Activated CD4-positive, alpha-beta T cell treated with anti-CD3 and anti-CD28 coated beads, Interleukin-2, amount 10 ng/mL, durations not matched to agents 24 days and 14 days (primary cell): Measurements from ENCODE around the gene APPBP2. TPM values are rescaled to one million over a fixed set of nuclear protein-coding genes. Genes with fewer than 3 reads are reported as not detected.
A peak's percentile ranks its signal among the peaks of the same experiment; 100 is the strongest.
"Not testable (repeated sequence)": the region's sequence is repeated elsewhere in the genome, so short reads cannot be mapped to it uniquely, and the experiment has no call there.

ENCODE experiments used
- DNase-seq: peaks from one replicate; pipeline ENCODE4 v3.0.0; 2022
- H3K27ac Mint-ChIP-seq: one replicate; pipeline ENCODE4 v1.8.0; 2022; ENCODE audit warnings: mild to moderate bottlenecking, mixed read lengths
- H3K27me3 Mint-ChIP-seq: one replicate; pipeline ENCODE4 v1.8.0; 2022; ENCODE audit warnings: mixed read lengths
- H3K36me3 Mint-ChIP-seq: one replicate; pipeline ENCODE4 v1.8.0; 2022; ENCODE audit warnings: low read depth, mild to moderate bottlenecking, mixed read lengths
- H3K4me1 Mint-ChIP-seq: one replicate; pipeline ENCODE4 v1.8.0; 2021; ENCODE audit warnings: mixed read lengths
- H3K4me3 Mint-ChIP-seq: one replicate; pipeline ENCODE4 v1.8.0; 2022; ENCODE audit warnings: mild to moderate bottlenecking, moderate library complexity, mixed read lengths
- H3K9me3 Mint-ChIP-seq: one replicate; pipeline ENCODE4 v1.8.0; 2021; ENCODE audit warnings: mixed read lengths
- intact Hi-C: fragments of 100-400 bp; cut with micrococcal nuclease; formaldehyde crosslinking; loops from one replicate; pipeline ENCODE4 v1.15.1; 2023
- total RNA-seq: library from RNA; stranded (reverse); gene quantifications from 2 replicates; pipeline ENCODE4 v1.2.3, GENCODE V29; 2022

The APPBP2 gene
- total RNA-seq, 1 donor from 2014 or later: 25.1 TPM

DNA sequence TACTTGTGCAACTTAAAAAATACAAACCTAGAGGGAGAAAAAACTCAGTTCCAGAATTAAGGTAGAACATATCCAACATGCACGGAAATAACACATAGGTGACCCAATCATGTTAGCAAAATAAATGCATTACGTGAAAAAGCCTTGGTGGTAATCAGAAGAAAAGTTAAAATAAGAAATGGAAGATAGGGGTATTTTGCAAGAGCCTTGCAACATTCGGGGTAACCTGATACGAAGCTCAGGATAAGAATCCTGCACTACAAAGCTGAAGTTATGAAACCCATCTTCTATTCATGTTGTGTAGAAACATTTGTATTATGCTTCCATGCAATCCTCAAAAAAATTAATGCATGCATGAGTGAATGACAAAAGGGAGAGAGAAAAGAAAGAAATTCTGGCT is 70.7 kb downstream of the APPBP2 start:
- no peak for DNase-seq
- intact Hi-C loops: no loop called here
- H3K27me3 Mint-ChIP-seq: no peaks in the 10 kb centered on the region
- no peak overlapping the region for H3K4me3 Mint-ChIP-seq
- H3K36me3 Mint-ChIP-seq: peaks cover 45% of the 10 kb centered on the region
- peaks cover 5% of the 10 kb centered on the region for H3K9me3 Mint-ChIP-seq
- H3K27ac Mint-ChIP-seq: no peak overlapping the region
- no peaks in the 10 kb centered on the region for H3K4me1 Mint-ChIP-seq

GRCh38 chr17:60451965-60452364 is 74.1 kb downstream of the APPBP2 start:
- intact Hi-C loops: no loop called here
- no peak for DNase-seq
- H3K4me3 Mint-ChIP-seq: no peak overlapping the region
- peaks cover 39% of the 10 kb centered on the region for H3K36me3 Mint-ChIP-seq
- no peaks in the 10 kb centered on the region for H3K4me1 Mint-ChIP-seq
- H3K27ac Mint-ChIP-seq: no peak overlapping the region
- no peaks in the 10 kb centered on the region for H3K27me3 Mint-ChIP-seq
- H3K9me3 Mint-ChIP-seq: no peaks in the 10 kb centered on the region

GRCh38 chr17:60451071-60451470 is 75.0 kb downstream of the APPBP2 start:
- DNase-seq: no peak
- intact Hi-C loops: no loop called here
- Mint-ChIP-seq H3K36me3 (peaks cover 35% of the 10 kb centered on the region), H3K4me1 (no peaks in the 10 kb centered on the region), H3K4me3 (no peak overlapping the region), H3K27me3 (no peaks in the 10 kb centered on the region), H3K9me3 (no peaks in the 10 kb centered on the region), H3K27ac (no peak overlapping the region)

DNA sequence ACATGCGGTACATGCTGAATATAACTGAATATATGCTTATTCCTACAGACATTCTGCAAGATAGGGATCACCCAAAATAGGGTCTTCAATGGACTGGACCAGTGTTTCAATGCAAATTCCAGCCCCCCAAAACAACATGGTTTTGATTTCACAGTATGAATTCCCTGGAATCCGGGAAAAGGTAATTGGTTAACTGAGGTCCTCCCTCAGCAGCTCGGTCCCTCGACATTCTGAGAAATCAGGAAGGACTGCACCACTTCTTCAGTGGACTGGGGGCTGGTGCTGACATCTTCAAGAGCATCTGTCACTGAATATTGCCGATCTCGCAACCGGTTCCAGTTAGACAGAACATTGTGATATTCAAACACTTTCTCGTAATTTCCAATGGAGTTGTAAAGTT is 78.7 kb downstream of the APPBP2 start:
- Mint-ChIP-seq H3K4me3 (no peak overlapping the region), H3K9me3 (no peaks in the 10 kb centered on the region), H3K36me3 (peaks cover 27% of the 10 kb centered on the region), H3K4me1 (no peaks in the 10 kb centered on the region), H3K27ac (no peak overlapping the region), H3K27me3 (no peaks in the 10 kb centered on the region)
- no peak for DNase-seq
- intact Hi-C loops: no loop called here

DNA sequence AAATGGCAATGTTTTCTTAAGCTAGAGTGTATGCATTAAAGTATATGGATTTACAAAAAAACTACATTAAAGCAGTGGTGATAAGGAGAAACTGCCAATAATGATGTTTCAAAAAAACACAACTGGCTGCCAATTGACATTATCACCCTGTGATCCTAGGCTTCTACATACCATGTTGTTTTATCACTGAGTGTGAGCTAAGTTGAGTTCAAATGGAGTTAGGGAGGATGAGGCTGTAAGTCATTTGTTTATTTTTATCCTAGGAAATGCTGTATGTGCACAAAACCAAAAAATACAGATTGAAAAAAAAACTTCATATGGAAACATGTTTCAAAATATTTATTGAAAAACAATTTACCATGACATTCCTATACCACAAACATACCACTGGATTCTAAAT is 80.9 kb downstream of the APPBP2 start:
- no peaks in the 10 kb centered on the region for H3K27me3 Mint-ChIP-seq
- peaks cover 18% of the 10 kb centered on the region for H3K36me3 Mint-ChIP-seq
- H3K9me3 Mint-ChIP-seq: no peaks in the 10 kb centered on the region
- no peak overlapping the region for H3K4me3 Mint-ChIP-seq
- H3K4me1 Mint-ChIP-seq: no peaks in the 10 kb centered on the region
- DNase-seq: no peak
- intact Hi-C loops: no loop called here
- no peak overlapping the region for H3K27ac Mint-ChIP-seq

GRCh38 chr17:60443713-60444112 is 82.3 kb downstream of the APPBP2 start:
- Mint-ChIP-seq H3K9me3 (no peaks in the 10 kb centered on the region), H3K4me1 (no peaks in the 10 kb centered on the region), H3K36me3 (peaks cover 15% of the 10 kb centered on the region), H3K27ac (no peak overlapping the region), H3K4me3 (no peak overlapping the region), H3K27me3 (no peaks in the 10 kb centered on the region)
- no peak for DNase-seq
- intact Hi-C loops: no loop called here

DNA sequence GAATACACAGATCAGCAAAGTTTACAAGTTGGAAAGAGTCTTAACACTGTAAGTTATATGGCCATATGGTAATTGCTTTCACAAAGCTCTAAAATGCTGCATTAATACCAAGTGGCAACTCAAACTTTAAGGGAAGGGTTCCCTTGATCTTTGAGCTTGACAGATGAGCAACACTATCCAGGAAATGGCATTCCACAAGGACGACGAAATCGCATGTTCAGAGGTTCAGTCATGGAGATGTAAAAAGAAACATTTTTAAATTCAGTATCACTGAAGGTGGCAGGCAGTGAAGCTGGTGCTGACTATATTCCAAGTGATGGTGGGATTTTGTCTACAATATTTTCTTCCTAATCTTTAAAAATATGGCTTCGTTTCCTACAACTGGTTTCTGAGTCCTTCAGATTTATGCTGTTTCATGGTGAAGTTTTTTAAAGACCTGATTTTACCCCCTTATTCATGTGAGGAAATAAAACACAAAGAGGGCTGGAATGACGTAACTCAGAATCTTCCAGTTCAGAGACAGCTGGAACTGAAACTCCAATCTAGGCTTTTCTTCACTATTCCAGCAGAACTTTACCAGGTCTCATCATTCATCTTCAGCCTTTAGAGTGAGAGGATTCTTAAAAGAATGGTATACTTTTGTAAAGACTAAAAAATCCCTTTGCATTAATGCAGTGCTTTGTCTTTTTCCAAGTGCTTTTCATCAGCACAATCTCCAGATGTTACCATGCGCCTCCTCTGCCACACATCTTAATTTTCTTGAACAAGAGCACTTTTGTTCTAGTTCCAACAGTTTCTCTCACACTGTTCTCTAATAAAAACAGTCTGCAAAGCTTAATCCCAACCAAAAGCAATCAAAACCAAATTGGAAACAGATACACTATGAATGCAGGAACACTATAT is 83.5 kb downstream of the APPBP2 start:
- peaks cover 8% of the 10 kb centered on the region for H3K36me3 Mint-ChIP-seq

DNA sequence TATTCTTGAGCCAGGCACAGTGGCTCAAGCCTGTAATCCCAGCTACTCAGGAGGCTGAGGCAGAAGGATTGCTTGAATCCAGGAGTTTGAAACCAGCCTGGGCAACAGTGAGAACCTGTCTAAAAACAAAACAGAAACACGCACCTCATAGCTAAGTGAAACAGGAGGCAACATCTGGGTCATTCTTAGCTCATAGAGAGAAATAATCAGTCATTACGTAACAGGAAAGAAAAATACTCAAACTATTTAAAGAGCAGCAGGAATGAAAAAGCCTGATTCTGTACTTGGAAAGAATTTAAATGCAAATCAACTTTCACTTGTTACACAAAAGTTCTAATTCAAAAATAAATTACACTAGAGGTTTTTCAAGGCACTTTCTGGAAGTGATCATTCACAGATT is 86.5 kb downstream of the APPBP2 start:
- no peaks in the 10 kb centered on the region for H3K9me3 Mint-ChIP-seq
- no peak overlapping the region for H3K4me3 Mint-ChIP-seq
- no peak for DNase-seq
- intact Hi-C loops: no loop called here
- no peaks in the 10 kb centered on the region for H3K4me1 Mint-ChIP-seq
- H3K36me3 Mint-ChIP-seq: no peaks in the 10 kb centered on the region
- H3K27me3 Mint-ChIP-seq: no peaks in the 10 kb centered on the region
- H3K27ac Mint-ChIP-seq: no peak overlapping the region

More for the DNA sequence above, 83.5 kb downstream of the APPBP2 start:
- Mint-ChIP-seq H3K27me3 (no peaks in the 10 kb centered on the region), H3K4me3 (no peak overlapping the region), H3K27ac (no peak overlapping the region), H3K9me3 (no peaks in the 10 kb centered on the region), H3K4me1 (no peaks in the 10 kb centered on the region)
- intact Hi-C loops: no loop called here
- no peak for DNase-seq

DNA sequence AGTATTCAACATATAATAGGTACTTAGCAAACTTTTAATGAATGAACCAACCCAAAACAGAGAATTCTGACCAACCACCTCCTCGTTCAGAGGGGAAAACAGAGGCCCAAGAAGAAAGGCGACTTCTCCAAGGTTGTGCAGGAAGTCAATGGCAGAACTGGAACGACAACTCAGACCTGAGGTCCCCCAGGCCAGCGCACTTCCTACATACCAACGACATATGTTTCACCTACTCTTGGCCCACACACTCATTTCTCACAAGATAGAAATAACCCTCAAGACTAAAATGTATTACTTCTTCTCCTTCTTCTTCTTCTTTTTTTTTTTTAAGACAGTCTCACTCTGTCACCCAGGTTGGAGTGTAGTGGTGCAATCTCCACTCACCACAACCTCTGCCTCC is 89.4 kb downstream of the APPBP2 start:
- Mint-ChIP-seq H3K4me3 (no peak overlapping the region), H3K4me1 (no peaks in the 10 kb centered on the region), H3K9me3 (no peaks in the 10 kb centered on the region), H3K36me3 (no peaks in the 10 kb centered on the region), H3K27ac (no peak overlapping the region), H3K27me3 (peaks cover 2% of the 10 kb centered on the region)
- intact Hi-C loops: loop anchor here (1.0 kb wide), 2 partner anchors 205 to 293 kb away; no protein-coding TSS in a partner anchor
- DNase-seq: no peak

- peaks cover 2% of the 10 kb centered on the region for H3K27me3 Mint-ChIP-seq
- H3K9me3 Mint-ChIP-seq: no peaks in the 10 kb centered on the region
- intact Hi-C loops: loop anchor here (1.0 kb wide), 2 partner anchors 204 to 292 kb away; no protein-coding TSS in a partner anchor
- no peaks in the 10 kb centered on the region for H3K4me1 Mint-ChIP-seq
- H3K4me3 Mint-ChIP-seq: no peak overlapping the region
- no peaks in the 10 kb centered on the region for H3K36me3 Mint-ChIP-seq
- DNase-seq: peak; percentile 88
- no peak overlapping the region for H3K27ac Mint-ChIP-seq
Observed at GRCh38 chr17:60435244-60436167, 90.5 kb downstream of the APPBP2 start.

- intact Hi-C loops, H3K4me1 Mint-ChIP-seq, H3K4me3 Mint-ChIP-seq, DNase-seq, H3K27ac Mint-ChIP-seq, H3K36me3 Mint-ChIP-seq, H3K9me3 Mint-ChIP-seq, H3K27me3 Mint-ChIP-seq: not testable (repeated sequence)
Observed at GRCh38 chr17:60433021-60433997, 92.7 kb downstream of the APPBP2 start.

- H3K27me3 Mint-ChIP-seq: not testable (repeated sequence)
Observed at GRCh38 chr17:60430561-60430960, 95.5 kb downstream of the APPBP2 start.

DNA sequence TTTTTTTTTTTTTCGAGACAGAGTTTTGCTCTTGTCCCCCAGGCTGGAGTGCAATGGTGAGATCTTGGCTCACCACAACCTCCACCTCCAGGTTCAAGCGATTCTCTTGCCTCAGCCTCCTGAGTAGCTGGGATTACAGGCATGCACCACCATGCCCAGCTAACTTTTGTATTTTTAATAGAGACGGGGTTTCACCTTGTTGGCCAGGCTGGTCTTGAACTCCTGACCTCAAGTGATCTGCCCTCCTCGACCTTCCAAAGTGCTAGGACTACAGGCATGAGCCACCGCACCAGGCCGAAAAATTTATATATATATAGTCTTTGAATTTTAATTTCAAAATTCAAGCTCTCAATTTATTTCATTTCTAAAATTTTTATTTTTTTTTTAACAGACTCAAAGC is 97.6 kb downstream of the APPBP2 start:
- not testable (repeated sequence) for H3K27ac Mint-ChIP-seq, H3K27me3 Mint-ChIP-seq

More at GRCh38 chr17:60430561-60430960, 95.5 kb downstream of the APPBP2 start:
- H3K36me3 Mint-ChIP-seq, DNase-seq, H3K9me3 Mint-ChIP-seq, intact Hi-C loops, H3K4me3 Mint-ChIP-seq, H3K27ac Mint-ChIP-seq, H3K4me1 Mint-ChIP-seq: not testable (repeated sequence)

More for the DNA sequence above, 97.6 kb downstream of the APPBP2 start:
- H3K9me3 Mint-ChIP-seq, H3K36me3 Mint-ChIP-seq, H3K4me3 Mint-ChIP-seq, intact Hi-C loops, DNase-seq, H3K4me1 Mint-ChIP-seq: not testable (repeated sequence)
